ENCODE measurements around the gene PHACTR1. TPM values are rescaled to one million over a fixed set of nuclear protein-coding genes. Genes with fewer than 3 reads are reported as not detected.
A peak's percentile ranks its signal among the peaks of the same experiment; 100 is the strongest.

The PHACTR1 gene
- polyA plus RNA-seq, 1 donor = 7.0 TPM

GRCh38 chr6:12848964-12849808 lies 132.6 kb downstream of the PHACTR1 start:
- DNase-seq (ENCODE audit: low read depth) = no peak

GRCh38 chr6:12849809-12850198 lies 133.2 kb downstream of the PHACTR1 start:
- DNase-seq (ENCODE audit: low read depth) = no peak

GRCh38 chr6:12851123-12851695 lies 134.6 kb downstream of the PHACTR1 start:
- DNase-seq (ENCODE audit: low read depth) = no peak

- DNase-seq (ENCODE audit: low read depth) = no peak
Measured at GRCh38 chr6:12861603-12862002, 145.0 kb downstream of the PHACTR1 start.

GRCh38 chr6:12865117-12865516 lies 148.6 kb downstream of the PHACTR1 start:
- no peak for DNase-seq (ENCODE audit: low read depth)

- no peak for DNase-seq (ENCODE audit: low read depth)
Measured at GRCh38 chr6:12865671-12866181, 149.2 kb downstream of the PHACTR1 start.

GRCh38 chr6:12866422-12867029 lies 150.0 kb downstream of the PHACTR1 start:
- no peak for DNase-seq (ENCODE audit: low read depth)

- no peak for DNase-seq (ENCODE audit: low read depth)
Measured at GRCh38 chr6:12869816-12870432, 153.4 kb downstream of the PHACTR1 start.

GRCh38 chr6:12873691-12874090 lies 157.1 kb downstream of the PHACTR1 start:
- DNase-seq (ENCODE audit: low read depth) = no peak

GRCh38 chr6:12875051-12875450 lies 158.5 kb downstream of the PHACTR1 start:
- no peak for DNase-seq (ENCODE audit: low read depth)

- DNase-seq (ENCODE audit: low read depth) = no peak
Measured at GRCh38 chr6:12878741-12879140, 162.2 kb downstream of the PHACTR1 start.

GRCh38 chr6:12882761-12883290 lies 166.3 kb downstream of the PHACTR1 start:
- no peak for DNase-seq (ENCODE audit: low read depth)

GRCh38 chr6:12884983-12885382 lies 168.4 kb downstream of the PHACTR1 start:
- DNase-seq (ENCODE audit: low read depth) = no peak

GRCh38 chr6:12886961-12887775 lies 170.6 kb downstream of the PHACTR1 start:
- no peak for DNase-seq (ENCODE audit: low read depth)

GRCh38 chr6:12890171-12890790 lies 173.7 kb downstream of the PHACTR1 start:
- no peak for DNase-seq (ENCODE audit: low read depth)

- DNase-seq (ENCODE audit: low read depth) = no peak
Measured at GRCh38 chr6:12891595-12891994, 175.0 kb downstream of the PHACTR1 start.

- peak; percentile 39 for DNase-seq (ENCODE audit: low read depth)
Measured at GRCh38 chr6:12892151-12892550, 175.6 kb downstream of the PHACTR1 start.

- no peak for DNase-seq (ENCODE audit: low read depth)
Measured at GRCh38 chr6:12893036-12893435, 176.5 kb downstream of the PHACTR1 start.

GRCh38 chr6:12895721-12896120 lies 179.2 kb downstream of the PHACTR1 start:
- DNase-seq (ENCODE audit: low read depth) = no peak

GRCh38 chr6:12896208-12896733 lies 179.7 kb downstream of the PHACTR1 start:
- no peak for DNase-seq (ENCODE audit: low read depth)

All from forelimb muscle (tissue), 1 donor.